PC-9 (cell line): ENCODE measurements around the gene NHLRC4.

Experiments
- EZH2 ChIP-seq: fragments of 200-600 bp; sonication (generic); IDR thresholded peaks from 2 replicates; pipeline ENCODE4 v1.8.0; 2017; ENCODE audit warnings: antibody characterized with exemption, low read depth
- TF ChIP-seq, protein P1 (sequence below): fragments of 200-600 bp; sonication (generic); conservative IDR thresholded peaks from 2 replicates; pipeline ENCODE4 v1.6.1; 2017; ENCODE audit warnings: mixed run types, antibody characterized with exemption, mild to moderate bottlenecking, moderate library complexity

DNA sequence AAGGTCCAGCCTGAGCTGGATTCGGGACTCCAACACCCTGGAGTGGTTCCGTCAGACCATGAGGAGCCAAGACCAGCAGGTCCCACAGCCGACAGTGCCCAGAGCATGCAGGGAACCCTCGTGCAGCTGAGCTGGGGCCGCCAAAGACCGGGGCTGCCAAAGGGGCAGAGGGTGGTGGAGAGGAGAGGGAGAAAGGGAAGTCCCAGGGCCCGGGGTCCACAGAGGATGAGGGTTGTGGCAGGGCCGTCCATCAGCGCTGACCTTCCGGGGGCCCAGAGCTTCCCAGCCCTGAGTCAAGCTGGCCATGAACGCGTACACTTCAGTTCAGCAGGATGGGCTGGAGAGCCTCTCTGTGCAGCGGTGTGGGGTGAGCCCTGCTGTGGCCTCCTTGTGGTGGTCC lies 46.0 kb upstream of the NHLRC4 start:
- TF ChIP-seq, protein P1, sequence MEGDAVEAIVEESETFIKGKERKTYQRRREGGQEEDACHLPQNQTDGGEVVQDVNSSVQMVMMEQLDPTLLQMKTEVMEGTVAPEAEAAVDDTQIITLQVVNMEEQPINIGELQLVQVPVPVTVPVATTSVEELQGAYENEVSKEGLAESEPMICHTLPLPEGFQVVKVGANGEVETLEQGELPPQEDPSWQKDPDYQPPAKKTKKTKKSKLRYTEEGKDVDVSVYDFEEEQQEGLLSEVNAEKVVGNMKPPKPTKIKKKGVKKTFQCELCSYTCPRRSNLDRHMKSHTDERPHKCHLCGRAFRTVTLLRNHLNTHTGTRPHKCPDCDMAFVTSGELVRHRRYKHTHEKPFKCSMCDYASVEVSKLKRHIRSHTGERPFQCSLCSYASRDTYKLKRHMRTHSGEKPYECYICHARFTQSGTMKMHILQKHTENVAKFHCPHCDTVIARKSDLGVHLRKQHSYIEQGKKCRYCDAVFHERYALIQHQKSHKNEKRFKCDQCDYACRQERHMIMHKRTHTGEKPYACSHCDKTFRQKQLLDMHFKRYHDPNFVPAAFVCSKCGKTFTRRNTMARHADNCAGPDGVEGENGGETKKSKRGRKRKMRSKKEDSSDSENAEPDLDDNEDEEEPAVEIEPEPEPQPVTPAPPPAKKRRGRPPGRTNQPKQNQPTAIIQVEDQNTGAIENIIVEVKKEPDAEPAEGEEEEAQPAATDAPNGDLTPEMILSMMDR: no peak
- no peak for TF ChIP-seq EZH2
